ENCODE results near the gene IL1RAPL1.
A peak's percentile ranks its signal among the peaks of the same experiment; 100 is the strongest.

Gene IL1RAPL1

DNA sequence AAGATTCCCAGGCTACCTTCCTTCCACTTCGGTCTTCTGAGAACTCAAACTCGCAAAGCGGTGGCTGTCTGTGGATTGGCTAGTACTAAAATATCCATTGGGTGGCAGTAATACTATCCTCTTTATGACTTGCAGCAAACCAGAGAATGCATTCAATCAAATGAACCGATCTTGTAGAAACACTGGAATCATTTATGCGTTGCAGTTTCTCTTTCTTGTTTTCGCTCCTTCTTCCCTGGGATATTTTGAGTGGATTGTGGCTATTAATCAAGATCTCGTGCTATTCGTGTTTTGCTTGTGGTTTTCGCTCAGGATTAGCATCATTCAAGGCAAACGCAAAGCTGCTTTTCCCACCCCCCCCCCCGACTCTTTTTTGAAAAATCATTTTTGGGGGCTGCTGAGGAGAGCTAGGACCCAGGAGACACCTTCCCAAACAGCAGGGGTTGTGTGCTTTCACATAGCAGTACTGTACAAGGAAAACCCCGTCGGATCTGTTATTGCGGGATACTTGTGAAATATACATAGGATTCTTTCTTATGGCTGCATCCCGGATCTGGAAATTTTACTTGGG lies at the start of gene IL1RAPL1:
Gene IL1RAPL1, plus strand, starts transcription at position 466 of the 571 bp plus-strand sequence.
- DNase-seq (ENCODE audit: low read depth, low spot score): no peak
- Histone ChIP-seq H3K27me3 (ENCODE audit: insufficient read depth, insufficient read length) (peaks cover 6% of the 10 kb centered on the region), H3K4me1 (ENCODE audit: insufficient read depth, insufficient read length) (no peaks in the 10 kb centered on the region), H3K9ac (ENCODE audit: insufficient read length, low read depth) (peak within 1 kb of the TSS; percentile 61), H3K9me3 (ENCODE audit: insufficient read depth, low read length) (no peaks in the 10 kb centered on the region), H3K4me3 (ENCODE audit: insufficient read length, low read depth) (peak within 1 kb of the TSS; percentile 60), H3K36me3 (ENCODE audit: insufficient read depth, insufficient read length, low read length) (no peaks in the 10 kb centered on the region)
- no peak for TF ChIP-seq SUZ12 (IDR thresholded peaks at IDR 0.05; ENCODE audit: extremely low read depth, insufficient read depth, insufficient read length)
- no peak for TF ChIP-seq ZNF274 (IDR thresholded peaks at IDR 0.05; ENCODE audit: low read depth, low read length)
- TF ChIP-seq YY1 (IDR thresholded peaks at IDR 0.05; ENCODE audit: insufficient read depth, insufficient read length): no peak

DNA sequence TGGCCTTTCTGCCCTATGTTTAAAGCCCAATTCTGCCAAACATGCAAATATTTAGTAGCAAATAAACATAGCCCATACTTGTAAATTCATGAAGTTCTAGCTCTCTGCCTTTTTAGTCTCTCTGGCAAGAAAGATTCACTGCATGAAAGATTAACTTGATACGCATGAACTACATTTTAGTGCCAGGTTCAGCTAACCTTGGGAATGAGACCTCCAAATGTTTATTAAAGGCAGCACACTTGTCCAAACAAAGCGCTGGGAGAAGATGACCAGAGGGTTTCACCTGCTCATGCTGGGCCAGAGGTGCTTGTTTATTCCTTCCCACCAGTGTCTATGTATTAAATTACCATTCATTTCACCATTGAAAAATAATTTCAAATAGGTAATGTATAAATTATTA lies 44.5 kb upstream of the IL1RAPL1 start:
- no peak for TF ChIP-seq SUZ12 (IDR thresholded peaks at IDR 0.05; ENCODE audit: extremely low read depth, insufficient read depth, insufficient read length)
- no peak for TF ChIP-seq YY1 (IDR thresholded peaks at IDR 0.05; ENCODE audit: insufficient read depth, insufficient read length)
- TF ChIP-seq ZNF274 (IDR thresholded peaks at IDR 0.05; ENCODE audit: low read depth, low read length): no peak
- H3K9ac ChIP-seq (ENCODE audit: insufficient read length, low read depth): no peak overlapping the region
- no peaks in the 10 kb centered on the region for H3K36me3 ChIP-seq (ENCODE audit: insufficient read depth, insufficient read length, low read length)

DNA sequence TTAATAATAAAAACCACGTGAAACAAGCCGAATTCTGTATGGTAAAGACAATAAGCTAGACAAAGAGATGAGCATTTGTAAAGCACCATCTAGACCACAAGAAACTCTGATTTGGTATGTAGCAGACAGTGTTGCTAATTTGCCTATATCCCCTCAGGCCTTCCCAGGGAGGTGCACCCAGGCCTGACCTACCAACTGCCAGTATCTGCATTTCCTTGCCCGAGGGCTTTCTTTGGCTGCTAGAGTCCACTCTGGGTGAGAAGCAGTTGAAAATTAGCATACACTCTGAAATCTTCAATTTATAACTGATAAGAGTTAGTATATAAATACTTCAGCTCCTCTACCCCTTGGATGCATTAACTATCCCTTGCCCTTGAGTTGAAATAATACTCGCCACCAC lies 37.4 kb upstream of the IL1RAPL1 start:
- DNase-seq (ENCODE audit: low read depth, low spot score): no peak
- Histone ChIP-seq H3K4me1 (ENCODE audit: insufficient read depth, insufficient read length) (no peaks in the 10 kb centered on the region), H3K4me3 (ENCODE audit: insufficient read length, low read depth) (no peak overlapping the region), H3K27me3 (ENCODE audit: insufficient read depth, insufficient read length) (no peaks in the 10 kb centered on the region), H3K9ac (ENCODE audit: insufficient read length, low read depth) (no peak overlapping the region), H3K9me3 (ENCODE audit: insufficient read depth, low read length) (peaks cover 16% of the 10 kb centered on the region; the same call in 1 of the 2 replicates), H3K36me3 (ENCODE audit: insufficient read depth, insufficient read length, low read length) (no peaks in the 10 kb centered on the region)
- no peak for TF ChIP-seq SUZ12 (IDR thresholded peaks at IDR 0.05; ENCODE audit: extremely low read depth, insufficient read depth, insufficient read length)
- no peak for TF ChIP-seq YY1 (IDR thresholded peaks at IDR 0.05; ENCODE audit: insufficient read depth, insufficient read length)
- TF ChIP-seq ZNF274 (IDR thresholded peaks at IDR 0.05; ENCODE audit: low read depth, low read length): no peak

More for the DNA sequence above, 44.5 kb upstream of the IL1RAPL1 start:
- DNase-seq (ENCODE audit: low read depth, low spot score): no peak
- Histone ChIP-seq H3K27me3 (ENCODE audit: insufficient read depth, insufficient read length) (no peaks in the 10 kb centered on the region), H3K4me1 (ENCODE audit: insufficient read depth, insufficient read length) (no peaks in the 10 kb centered on the region), H3K9me3 (ENCODE audit: insufficient read depth, low read length) (peaks cover under 1% of the 10 kb centered on the region; the same call in 1 of the 2 replicates), H3K4me3 (ENCODE audit: insufficient read length, low read depth) (no peak overlapping the region)

DNA sequence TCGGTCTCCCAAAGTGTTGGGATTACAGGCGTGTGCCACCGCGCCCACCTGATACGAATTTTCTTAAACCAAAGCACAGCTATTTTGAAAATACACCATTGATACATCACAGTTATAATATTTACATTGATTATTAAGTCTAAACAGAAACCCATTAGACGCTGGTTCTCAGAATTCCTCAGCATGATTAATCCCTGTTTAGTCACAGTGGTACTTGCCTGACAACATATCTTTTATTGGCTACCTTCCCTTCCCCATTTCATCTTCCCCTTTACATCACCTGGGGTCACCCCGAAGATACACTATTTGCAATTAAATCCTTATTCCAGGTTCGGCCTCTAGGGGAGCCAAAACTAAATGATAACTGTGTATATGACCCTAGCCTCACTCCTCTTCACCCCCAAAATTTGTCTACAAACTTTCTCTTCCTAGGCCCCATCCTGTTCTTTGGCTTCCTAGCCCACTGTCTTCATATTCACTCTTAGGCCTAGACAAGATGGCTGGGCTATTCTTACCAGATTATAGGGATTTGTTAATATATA lies 36.8 kb upstream of the IL1RAPL1 start:
- Histone ChIP-seq H3K9ac (ENCODE audit: insufficient read length, low read depth) (no peak overlapping the region), H3K36me3 (ENCODE audit: insufficient read depth, insufficient read length, low read length) (no peaks in the 10 kb centered on the region), H3K27me3 (ENCODE audit: insufficient read depth, insufficient read length) (no peaks in the 10 kb centered on the region), H3K4me1 (ENCODE audit: insufficient read depth, insufficient read length) (no peaks in the 10 kb centered on the region), H3K4me3 (ENCODE audit: insufficient read length, low read depth) (no peak overlapping the region), H3K9me3 (ENCODE audit: insufficient read depth, low read length) (peaks cover 16% of the 10 kb centered on the region; the same call in 1 of the 2 replicates)
- no peak for DNase-seq (ENCODE audit: low read depth, low spot score)
- TF ChIP-seq SUZ12 (IDR thresholded peaks at IDR 0.05; ENCODE audit: extremely low read depth, insufficient read depth, insufficient read length) (no peak), ZNF274 (IDR thresholded peaks at IDR 0.05; ENCODE audit: low read depth, low read length) (no peak), YY1 (IDR thresholded peaks at IDR 0.05; ENCODE audit: insufficient read depth, insufficient read length) (no peak)

DNA sequence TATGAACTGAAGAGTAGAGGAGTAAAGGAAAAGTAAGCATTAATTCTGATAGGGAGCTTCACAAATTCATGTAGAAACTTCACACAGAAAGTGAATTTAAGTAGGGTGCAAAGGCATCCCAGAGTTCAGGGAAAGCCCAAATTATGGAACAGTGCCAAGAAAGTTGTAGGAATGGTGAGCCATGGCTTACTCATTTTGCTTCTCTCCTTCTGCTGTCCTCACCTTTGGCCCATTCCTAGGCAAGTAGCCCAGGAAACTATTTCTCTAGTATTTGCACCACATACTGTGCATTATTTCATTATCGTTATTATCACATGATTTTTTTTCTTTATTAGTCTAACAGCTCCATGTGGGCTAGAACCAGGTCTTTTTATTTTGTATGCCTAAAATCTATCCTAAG lies 34.9 kb upstream of the IL1RAPL1 start:
- H3K9me3 ChIP-seq (ENCODE audit: insufficient read depth, low read length): peaks cover 26% of the 10 kb centered on the region; the same call in 1 of the 2 replicates

DNA sequence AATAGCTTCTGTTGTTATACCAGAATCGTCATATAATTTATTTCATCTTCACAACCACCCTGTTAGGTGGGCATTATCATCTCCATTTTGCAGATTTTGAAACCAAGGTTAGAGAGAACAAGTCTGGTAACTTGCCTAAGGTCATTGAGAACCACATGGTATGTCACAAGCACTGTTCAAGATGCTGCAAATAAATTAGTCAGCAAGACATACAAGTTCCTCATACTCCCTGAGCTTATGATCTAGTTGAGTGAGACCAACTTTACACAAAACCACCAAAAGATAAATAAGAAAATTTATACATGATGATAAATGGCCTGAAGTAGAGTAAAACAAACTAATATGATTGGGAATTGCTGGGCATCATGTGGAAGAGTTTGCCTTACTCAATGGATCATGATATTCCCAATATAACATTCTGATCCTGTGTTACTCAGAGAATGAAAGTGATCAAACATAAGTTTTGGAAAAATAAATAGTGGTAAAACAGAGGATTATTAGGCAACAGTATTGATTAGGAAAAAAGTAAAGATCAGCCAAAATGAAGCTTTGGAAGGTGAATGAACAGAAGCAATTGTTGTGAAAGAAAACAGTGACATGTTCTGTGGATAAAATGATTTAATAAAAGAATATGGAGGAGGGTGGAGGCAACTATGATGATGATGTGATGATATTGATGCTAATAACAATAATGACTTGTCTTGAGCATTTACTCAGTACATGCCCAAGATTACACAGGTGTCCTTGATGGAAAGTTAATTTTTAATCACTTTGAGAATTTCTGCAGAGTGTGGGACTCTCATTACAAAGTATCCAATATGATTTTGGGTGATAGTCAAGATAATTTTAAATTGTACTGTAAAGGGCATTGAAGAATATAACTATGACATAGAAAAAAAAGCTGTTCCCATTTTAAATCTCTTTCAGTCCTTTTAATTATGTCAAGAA lies 34.1 kb upstream of the IL1RAPL1 start:
- Histone ChIP-seq H3K9me3 (ENCODE audit: insufficient read depth, low read length) (peaks cover 28% of the 10 kb centered on the region; the same call in 1 of the 2 replicates), H3K27me3 (ENCODE audit: insufficient read depth, insufficient read length) (no peaks in the 10 kb centered on the region), H3K4me3 (ENCODE audit: insufficient read length, low read depth) (no peak overlapping the region), H3K36me3 (ENCODE audit: insufficient read depth, insufficient read length, low read length) (no peaks in the 10 kb centered on the region), H3K4me1 (ENCODE audit: insufficient read depth, insufficient read length) (no peaks in the 10 kb centered on the region), H3K9ac (ENCODE audit: insufficient read length, low read depth) (no peak overlapping the region)
- no peak for DNase-seq (ENCODE audit: low read depth, low spot score)
- no peak for TF ChIP-seq ZNF274 (IDR thresholded peaks at IDR 0.05; ENCODE audit: low read depth, low read length)
- no peak for TF ChIP-seq SUZ12 (IDR thresholded peaks at IDR 0.05; ENCODE audit: extremely low read depth, insufficient read depth, insufficient read length)
- no peak for TF ChIP-seq YY1 (IDR thresholded peaks at IDR 0.05; ENCODE audit: insufficient read depth, insufficient read length)

More for the DNA sequence above, 34.9 kb upstream of the IL1RAPL1 start:
- H3K36me3 ChIP-seq (ENCODE audit: insufficient read depth, insufficient read length, low read length): no peaks in the 10 kb centered on the region
- H3K9ac ChIP-seq (ENCODE audit: insufficient read length, low read depth): no peak overlapping the region
- TF ChIP-seq YY1 (IDR thresholded peaks at IDR 0.05; ENCODE audit: insufficient read depth, insufficient read length) (no peak), ZNF274 (IDR thresholded peaks at IDR 0.05; ENCODE audit: low read depth, low read length) (no peak), SUZ12 (IDR thresholded peaks at IDR 0.05; ENCODE audit: extremely low read depth, insufficient read depth, insufficient read length) (no peak)
- DNase-seq (ENCODE audit: low read depth, low spot score): no peak
- no peaks in the 10 kb centered on the region for H3K27me3 ChIP-seq (ENCODE audit: insufficient read depth, insufficient read length)
- H3K4me1 ChIP-seq (ENCODE audit: insufficient read depth, insufficient read length): no peaks in the 10 kb centered on the region
- no peak overlapping the region for H3K4me3 ChIP-seq (ENCODE audit: insufficient read length, low read depth)

DNA sequence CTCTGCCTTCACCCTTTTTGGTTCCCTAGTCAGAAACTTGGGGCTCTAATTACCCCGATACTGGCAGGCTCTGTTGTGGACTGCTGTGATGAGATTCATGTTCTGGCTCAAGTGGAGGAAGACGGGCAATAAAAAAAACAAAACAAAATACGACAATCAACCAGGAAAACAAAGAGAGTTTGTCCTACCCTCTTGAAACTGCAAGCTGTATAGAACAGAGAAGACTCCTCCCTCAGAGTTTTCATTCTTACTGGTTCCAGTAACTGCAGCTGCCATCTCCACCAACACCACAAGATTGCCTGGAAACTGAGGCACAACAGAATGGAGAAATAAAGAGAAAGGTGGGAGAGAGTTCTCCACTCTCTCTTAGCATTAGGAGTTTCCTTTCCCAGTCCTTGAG lies 11.1 kb upstream of the IL1RAPL1 start:
- Histone ChIP-seq H3K27me3 (ENCODE audit: insufficient read depth, insufficient read length) (no peaks in the 10 kb centered on the region), H3K36me3 (ENCODE audit: insufficient read depth, insufficient read length, low read length) (no peaks in the 10 kb centered on the region), H3K9me3 (ENCODE audit: insufficient read depth, low read length) (no peaks in the 10 kb centered on the region), H3K4me3 (ENCODE audit: insufficient read length, low read depth) (no peak overlapping the region), H3K4me1 (ENCODE audit: insufficient read depth, insufficient read length) (no peaks in the 10 kb centered on the region), H3K9ac (ENCODE audit: insufficient read length, low read depth) (no peak overlapping the region)
- TF ChIP-seq ZNF274 (IDR thresholded peaks at IDR 0.05; ENCODE audit: low read depth, low read length) (no peak), YY1 (IDR thresholded peaks at IDR 0.05; ENCODE audit: insufficient read depth, insufficient read length) (no peak), SUZ12 (IDR thresholded peaks at IDR 0.05; ENCODE audit: extremely low read depth, insufficient read depth, insufficient read length) (no peak)
- no peak for DNase-seq (ENCODE audit: low read depth, low spot score)

Measured in NT2/D1 (cell line).